Endodermal cell (in vitro differentiated cells): ENCODE results near the gene SLC7A9. TPM values are rescaled to one million over a fixed set of nuclear protein-coding genes. Genes with fewer than 3 reads are reported as not detected.

ENCODE experiments used
- DNase-seq: peaks from one replicate; pipeline ENCODE4 v3.0.0-alpha.2; 2017
- H3K27ac ChIP-seq: 2 replicates; pipeline ENCODE4 v1.5.1; 2013; ENCODE audit warnings: mild to moderate bottlenecking, low read depth, low read length, moderate library complexity
- H3K27me3 ChIP-seq: 2 replicates; pipeline ENCODE4 v1.6.1; 2013; ENCODE audit warnings: mild to moderate bottlenecking, low read length, moderate library complexity; ENCODE audit not compliant: insufficient read depth, control insufficient read depth, poor library complexity, severe bottlenecking
- H3K36me3 ChIP-seq: 2 replicates; pipeline ENCODE4 v1.7.0; 2013; ENCODE audit warnings: mild to moderate bottlenecking, low read length, moderate library complexity; ENCODE audit not compliant: control insufficient read depth, insufficient read depth
- H3K4me1 ChIP-seq: one replicate; pipeline ENCODE4 v1.7.0; 2013; ENCODE audit warnings: low read length; ENCODE audit not compliant: control insufficient read depth, insufficient read depth
- H3K4me3 ChIP-seq: 2 replicates; pipeline ENCODE4 v1.5.1; 2013; ENCODE audit warnings: mild to moderate bottlenecking, low read length, moderate library complexity
- H3K9ac ChIP-seq: 2 replicates; pipeline ENCODE4 v1.6.1; 2013; ENCODE audit warnings: mild to moderate bottlenecking, low read length, moderate library complexity; ENCODE audit not compliant: poor library complexity, severe bottlenecking; ENCODE audit errors: extremely low read depth
- H3K9me3 ChIP-seq: 2 replicates; pipeline ENCODE4 v1.6.1; 2013; ENCODE audit warnings: mild to moderate bottlenecking, low read length, moderate library complexity; ENCODE audit not compliant: control insufficient read depth
- H3K27ac Mint-ChIP-seq: 2 replicates; pipeline ENCODE4 v1.8.0; 2020; ENCODE audit warnings: mixed read lengths
- H3K27me3 Mint-ChIP-seq: 2 replicates; pipeline ENCODE4 v1.8.0; 2021; ENCODE audit warnings: mild to moderate bottlenecking, mixed read lengths; ENCODE audit not compliant: insufficient read depth
- H3K36me3 Mint-ChIP-seq: 2 replicates; pipeline ENCODE4 v1.8.0; 2020; ENCODE audit warnings: low read depth, mixed read lengths
- H3K4me1 Mint-ChIP-seq: 2 replicates; pipeline ENCODE4 v1.8.0; 2020; ENCODE audit warnings: mixed read lengths
- H3K4me3 Mint-ChIP-seq: 2 replicates; pipeline ENCODE4 v1.8.0; 2020; ENCODE audit warnings: mild to moderate bottlenecking, moderate library complexity, mixed read lengths
- H3K9me3 Mint-ChIP-seq: 2 replicates; pipeline ENCODE4 v1.8.0; 2020; ENCODE audit warnings: mild to moderate bottlenecking, mixed read lengths
- WGBS, 2 experiments: methylation state at CpG; one replicate each; pipeline versions ENCODE4 v1.1.5 to v1.1.7; 2013; ENCODE audit warnings: missing lambda C conversion rate in 2 of 2, mixed read lengths in 1 of 2; ENCODE audit not compliant: insufficient coverage in 1 of 2, insufficient read length in 1 of 2; 5-methylcytosine and 5-hydroxymethylcytosine counted together
- total RNA-seq, 2 donors: library from RNA; stranded (reverse); fragmentation: NEBNext Ultra II Directional in 1 of 2; extraction: Animal tissue kit (Norgen Biotek cat#: 25700) in 1 of 2; gene quantifications; 2 replicates in 1 of 2; 3 replicates in 1 of 2; pipeline ENCODE4 v1.2.1, GENCODE V29; 2021
- TF ChIP-seq, protein P1 (sequence below): fragments of 200-600 bp; sonication (generic); conservative IDR thresholded peaks from 2 replicates; pipeline ENCODE4 v1.5.0; 2021; ENCODE audit warnings: antibody characterized with exemption, mild to moderate bottlenecking

Gene SLC7A9
- total RNA-seq, 2 donors from 2014 or later, result 0.18 TPM; not detected in 1

DNA sequence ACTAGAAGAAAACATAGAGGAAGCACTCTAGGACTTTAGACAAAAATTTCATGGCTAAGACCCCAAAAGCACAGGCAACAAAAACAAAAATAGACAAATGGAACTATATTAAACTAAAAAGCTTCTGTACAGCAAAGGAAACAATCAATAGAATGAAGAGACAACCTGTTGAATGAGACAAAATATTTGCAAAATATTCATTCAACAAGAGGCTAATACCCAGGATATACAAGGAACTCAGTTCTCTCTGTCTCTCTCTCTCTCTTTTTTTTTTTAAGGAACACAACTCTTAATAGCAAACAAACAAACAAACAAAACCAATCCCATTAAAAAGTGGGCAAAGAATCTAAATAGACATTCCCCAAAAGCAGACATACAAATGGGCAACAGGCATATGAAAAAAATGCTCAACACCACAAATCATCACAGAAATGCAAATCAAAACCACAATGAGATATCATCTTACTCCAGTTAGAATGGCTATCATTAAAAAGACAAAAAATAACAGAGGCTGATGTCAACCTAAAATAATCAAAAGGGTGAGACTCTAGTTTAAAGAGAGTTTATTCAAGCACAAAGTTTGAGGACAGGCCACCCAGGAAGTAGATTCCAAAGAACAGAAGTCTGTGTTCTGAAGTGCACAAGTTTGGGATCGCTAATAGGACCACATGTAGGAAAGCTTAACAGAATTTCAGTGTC lies 27.1 kb upstream of the SLC7A9 start:
- DNase-seq, result no peak
- Mint-ChIP-seq H3K27ac (no peak overlapping the region), H3K36me3 (peaks cover 43% of the 10 kb centered on the region), H3K4me1 (no peaks in the 10 kb centered on the region), H3K9me3 (peaks cover 16% of the 10 kb centered on the region), H3K27me3 (no peaks in the 10 kb centered on the region), H3K4me3 (no peak overlapping the region)
- Histone ChIP-seq H3K4me3 (no peak overlapping the region), H3K9me3 (peaks cover 25% of the 10 kb centered on the region), H3K4me1 (no peaks in the 10 kb centered on the region), H3K27ac (no peak overlapping the region), H3K9ac (no peak overlapping the region), H3K36me3 (peaks cover 30% of the 10 kb centered on the region), H3K27me3 (no peaks in the 10 kb centered on the region)
- 89% methylated on average over 1 of the region's 1 CpG; no CpG with 5 or more reads in 1 of the 2 experiments for WGBS, 2 experiments
- TF ChIP-seq, protein P1, sequence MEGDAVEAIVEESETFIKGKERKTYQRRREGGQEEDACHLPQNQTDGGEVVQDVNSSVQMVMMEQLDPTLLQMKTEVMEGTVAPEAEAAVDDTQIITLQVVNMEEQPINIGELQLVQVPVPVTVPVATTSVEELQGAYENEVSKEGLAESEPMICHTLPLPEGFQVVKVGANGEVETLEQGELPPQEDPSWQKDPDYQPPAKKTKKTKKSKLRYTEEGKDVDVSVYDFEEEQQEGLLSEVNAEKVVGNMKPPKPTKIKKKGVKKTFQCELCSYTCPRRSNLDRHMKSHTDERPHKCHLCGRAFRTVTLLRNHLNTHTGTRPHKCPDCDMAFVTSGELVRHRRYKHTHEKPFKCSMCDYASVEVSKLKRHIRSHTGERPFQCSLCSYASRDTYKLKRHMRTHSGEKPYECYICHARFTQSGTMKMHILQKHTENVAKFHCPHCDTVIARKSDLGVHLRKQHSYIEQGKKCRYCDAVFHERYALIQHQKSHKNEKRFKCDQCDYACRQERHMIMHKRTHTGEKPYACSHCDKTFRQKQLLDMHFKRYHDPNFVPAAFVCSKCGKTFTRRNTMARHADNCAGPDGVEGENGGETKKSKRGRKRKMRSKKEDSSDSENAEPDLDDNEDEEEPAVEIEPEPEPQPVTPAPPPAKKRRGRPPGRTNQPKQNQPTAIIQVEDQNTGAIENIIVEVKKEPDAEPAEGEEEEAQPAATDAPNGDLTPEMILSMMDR, result no peak

DNA sequence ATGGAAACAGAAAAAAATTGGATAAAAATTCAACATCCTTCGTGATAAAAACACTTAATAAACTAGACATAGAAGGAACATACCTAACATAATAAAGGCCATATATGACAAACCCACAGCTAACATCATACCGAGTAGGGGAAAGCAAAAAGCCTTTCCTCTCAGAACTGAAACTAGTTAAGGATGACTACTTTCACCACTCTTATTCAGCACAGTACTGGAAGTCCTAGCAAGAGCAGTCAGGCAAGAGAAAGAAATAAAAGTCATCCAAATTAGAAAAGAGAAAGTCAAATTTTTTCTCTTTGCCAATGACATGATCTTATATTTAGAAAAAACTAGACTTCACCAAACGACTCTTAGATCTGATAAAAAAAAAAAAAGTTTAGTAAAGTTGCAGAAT lies 25.8 kb upstream of the SLC7A9 start:
- TF ChIP-seq, protein P1, result no peak
- H3K4me3 ChIP-seq, result no peak overlapping the region
- H3K27me3 ChIP-seq, result no peaks in the 10 kb centered on the region
- Mint-ChIP-seq H3K27me3 (no peaks in the 10 kb centered on the region), H3K27ac (no peak overlapping the region), H3K36me3 (peaks cover 46% of the 10 kb centered on the region), H3K4me1 (no peaks in the 10 kb centered on the region), H3K4me3 (no peak overlapping the region), H3K9me3 (peaks cover 19% of the 10 kb centered on the region)
- no peak for DNase-seq
- no peak overlapping the region for H3K9ac ChIP-seq
- no peak overlapping the region for H3K27ac ChIP-seq
- WGBS, 2 experiments, result 90 to 96% methylated on average over 1 to 2 of the region's 3 CpGs
- peaks cover 23% of the 10 kb centered on the region for H3K36me3 ChIP-seq
- no peaks in the 10 kb centered on the region for H3K4me1 ChIP-seq
- H3K9me3 ChIP-seq, result peaks cover 27% of the 10 kb centered on the region

DNA sequence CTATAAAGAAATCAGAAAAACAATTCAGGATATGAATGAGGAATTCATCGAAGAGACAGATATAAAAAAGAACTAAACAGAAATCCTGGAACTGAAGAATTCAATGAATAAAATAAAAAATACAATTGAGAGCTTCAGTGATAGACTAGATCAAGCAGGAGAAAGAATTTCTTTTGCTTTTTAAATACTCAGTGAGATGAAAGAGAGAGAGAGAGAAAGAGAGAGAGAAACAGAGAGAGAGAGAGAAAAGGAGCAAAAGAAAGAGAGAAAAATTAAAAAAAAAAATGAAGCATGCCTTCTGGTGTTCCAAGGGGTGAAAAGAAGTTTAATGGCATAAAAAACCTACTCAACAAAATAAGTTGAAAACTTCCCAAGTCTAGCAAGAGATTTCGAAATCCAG lies 22.0 kb upstream of the SLC7A9 start:
- WGBS, 2 experiments, result 100% methylated on average over 2 of the region's 2 CpGs; no CpG with 5 or more reads in 1 of the 2 experiments

More for the DNA sequence above, 22.0 kb upstream of the SLC7A9 start:
- H3K9me3 Mint-ChIP-seq, result peaks cover 19% of the 10 kb centered on the region
- peaks cover 39% of the 10 kb centered on the region for H3K36me3 Mint-ChIP-seq
- H3K27me3 Mint-ChIP-seq, result no peaks in the 10 kb centered on the region
- no peak overlapping the region for H3K4me3 ChIP-seq
- H3K36me3 ChIP-seq, result peaks cover 11% of the 10 kb centered on the region
- H3K4me1 Mint-ChIP-seq, result no peaks in the 10 kb centered on the region
- no peak for DNase-seq
- H3K9me3 ChIP-seq, result peaks cover 27% of the 10 kb centered on the region
- no peaks in the 10 kb centered on the region for H3K4me1 ChIP-seq
- no peak overlapping the region for H3K4me3 Mint-ChIP-seq
- TF ChIP-seq, protein P1, result no peak
- no peaks in the 10 kb centered on the region for H3K27me3 ChIP-seq
- no peak overlapping the region for H3K9ac ChIP-seq
- no peak overlapping the region for H3K27ac ChIP-seq
- no peak overlapping the region for H3K27ac Mint-ChIP-seq
